Stimulated activated CD4-positive, alpha-beta T cell treated with anti-CD3 and anti-CD28 coated beads, Interleukin-4, amount 100 ng/mL, for 4 hours (primary cell): ENCODE results near the gene MAPK8.

Experiments
- DNase-seq, 2 experiments: peaks; one replicate each; pipeline ENCODE4 v3.0.0-alpha.2; 2020

The MAPK8 gene

DNA sequence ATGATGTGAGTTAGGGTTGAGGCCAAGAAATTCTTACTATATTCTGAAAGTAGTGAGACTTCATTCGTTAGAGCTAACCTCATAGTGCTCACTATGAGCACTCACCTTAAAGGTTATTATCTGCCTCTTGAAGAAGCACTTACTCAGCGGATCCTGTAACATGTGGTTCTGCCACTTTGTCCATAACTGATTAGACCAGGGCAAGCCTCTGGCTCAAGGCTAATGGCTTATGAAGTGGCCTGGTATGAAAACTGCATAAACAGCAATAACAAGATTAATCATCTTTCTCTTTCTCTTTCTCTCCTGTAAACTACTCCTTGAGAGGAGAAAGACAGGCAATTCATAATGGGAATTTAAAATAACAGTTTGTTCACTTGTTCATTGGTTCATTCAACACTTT, 82.8 kb downstream of the MAPK8 start:
- DNase-seq = no peak

DNA sequence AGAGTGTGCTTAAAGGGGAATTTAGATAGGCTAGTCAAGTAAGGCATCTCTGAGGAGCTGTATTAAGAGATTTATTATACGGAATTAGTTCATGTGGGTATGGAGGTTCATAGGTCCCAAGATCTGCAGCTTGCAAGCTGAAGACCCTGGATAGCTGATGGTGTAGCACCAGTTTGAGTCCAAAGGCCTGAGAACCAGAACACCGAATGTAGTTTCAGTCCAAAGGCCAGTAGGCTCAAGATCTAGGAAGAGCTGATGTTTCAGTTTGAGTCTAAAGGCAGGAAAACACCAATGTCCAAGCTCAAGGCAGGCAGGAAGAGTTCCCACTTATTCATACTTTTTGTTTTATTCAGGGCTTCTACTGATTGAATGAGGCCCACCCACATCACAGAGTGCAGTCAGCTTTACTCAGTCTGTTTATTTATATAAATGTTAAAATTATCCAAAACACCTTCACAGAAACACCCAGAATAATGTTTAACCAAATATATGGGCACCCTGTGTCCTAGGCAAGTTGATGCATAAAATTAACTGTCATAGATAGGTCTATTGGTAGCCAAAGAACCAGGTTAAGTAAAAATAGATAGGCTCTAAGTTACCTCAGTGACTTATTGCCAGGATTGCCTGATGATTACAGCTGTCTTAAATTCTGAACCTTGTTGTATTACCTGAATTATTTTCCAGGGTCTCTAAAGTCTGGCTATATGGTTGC, 83.5 kb downstream of the MAPK8 start:
- no peak for DNase-seq

DNA sequence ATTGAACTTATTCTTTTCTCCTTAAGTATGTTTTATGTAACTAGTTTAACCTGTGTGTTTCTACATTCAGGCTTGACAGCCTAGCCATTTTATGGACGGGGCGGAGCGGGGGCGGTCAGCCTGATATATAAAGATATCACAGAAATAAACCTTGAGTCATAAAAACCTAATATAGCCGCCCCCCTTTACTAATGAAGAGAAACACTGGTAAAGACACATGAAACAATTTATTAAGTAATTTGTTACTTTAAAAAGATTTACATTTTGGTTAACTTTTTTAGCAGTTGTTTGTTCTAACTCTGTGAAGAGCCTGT, 84.0 kb downstream of the MAPK8 start:
- DNase-seq = no peak

DNA sequence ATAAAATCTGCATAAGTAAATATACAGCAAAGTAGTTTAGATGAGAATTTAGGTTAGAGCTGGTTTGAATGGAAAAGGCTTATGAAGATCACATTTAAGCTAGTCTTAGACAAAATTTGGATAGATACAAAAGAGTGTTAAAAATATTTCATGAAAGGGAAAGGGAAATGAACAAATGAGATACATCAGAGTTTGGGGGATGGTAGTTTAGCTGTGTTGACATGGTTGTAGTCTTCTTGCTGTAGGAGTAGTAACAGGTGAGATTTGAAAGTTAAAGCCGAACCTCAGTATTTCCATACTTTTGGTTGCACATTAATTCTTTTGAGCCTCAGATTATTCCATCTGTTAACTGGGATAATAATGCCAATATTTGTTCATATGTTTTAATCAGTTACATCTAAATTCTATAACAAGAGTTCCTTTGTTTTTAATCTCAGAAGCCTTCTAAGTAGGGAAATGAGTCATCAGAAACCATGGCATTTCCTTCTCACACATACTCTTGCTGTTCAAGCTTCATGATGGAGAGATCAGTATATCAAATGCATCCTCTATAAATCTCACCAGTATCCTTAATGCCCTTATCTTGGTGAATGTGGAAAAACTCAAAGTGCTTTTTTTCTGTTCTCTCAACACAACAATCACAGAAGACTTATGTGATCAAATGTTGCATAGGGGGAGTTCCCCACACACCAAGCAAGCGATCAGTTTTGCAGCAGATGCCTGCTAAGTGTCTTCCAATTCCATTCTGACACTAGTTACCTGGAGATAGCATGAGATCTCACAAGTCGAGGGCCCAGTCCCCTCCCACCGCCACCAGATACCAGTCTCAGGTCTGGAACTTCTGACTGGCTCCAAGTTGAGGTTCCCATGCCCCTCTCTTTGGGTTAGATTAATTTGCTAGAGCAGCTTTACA, 84.7 kb downstream of the MAPK8 start:
- DNase-seq = no peak

DNA sequence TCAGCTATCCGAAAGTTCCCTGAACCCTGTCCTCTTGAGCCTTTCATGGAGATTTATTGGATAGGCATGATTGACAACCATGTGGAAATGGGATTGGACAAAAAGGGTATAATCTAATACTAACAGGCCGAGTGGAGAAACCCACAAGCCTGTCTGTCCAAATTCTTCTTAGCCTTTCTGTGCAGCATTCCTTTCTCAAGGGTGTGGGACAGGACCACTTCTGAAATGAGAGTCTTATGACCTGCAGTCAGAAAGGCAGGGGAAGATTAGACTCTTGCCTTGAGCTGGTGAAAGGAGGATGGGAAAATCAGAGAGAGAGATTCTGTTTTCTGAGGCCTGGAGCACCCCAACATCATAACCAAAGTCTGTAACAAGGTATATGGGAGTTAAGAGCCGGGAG, 85.5 kb downstream of the MAPK8 start:
- DNase-seq = no peak

DNA sequence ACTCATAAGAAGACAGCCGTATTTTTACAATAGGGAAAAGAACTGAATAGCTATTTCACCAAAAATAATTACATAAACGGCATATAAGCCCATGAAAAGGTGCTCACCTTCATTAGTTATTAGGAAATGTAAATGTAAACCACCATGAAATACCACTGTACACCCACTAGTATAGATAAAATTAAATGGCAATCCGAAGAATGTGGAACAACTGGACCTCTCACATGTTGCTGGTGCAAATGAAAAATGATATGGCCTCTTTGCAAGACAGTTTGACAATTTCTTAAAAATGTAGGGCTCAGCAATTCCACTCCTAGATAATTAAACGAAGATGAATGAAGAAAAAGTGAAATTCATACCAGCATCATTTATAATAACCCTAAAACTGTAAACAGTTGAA, 91.8 kb downstream of the MAPK8 start:
- DNase-seq = no peak

DNA sequence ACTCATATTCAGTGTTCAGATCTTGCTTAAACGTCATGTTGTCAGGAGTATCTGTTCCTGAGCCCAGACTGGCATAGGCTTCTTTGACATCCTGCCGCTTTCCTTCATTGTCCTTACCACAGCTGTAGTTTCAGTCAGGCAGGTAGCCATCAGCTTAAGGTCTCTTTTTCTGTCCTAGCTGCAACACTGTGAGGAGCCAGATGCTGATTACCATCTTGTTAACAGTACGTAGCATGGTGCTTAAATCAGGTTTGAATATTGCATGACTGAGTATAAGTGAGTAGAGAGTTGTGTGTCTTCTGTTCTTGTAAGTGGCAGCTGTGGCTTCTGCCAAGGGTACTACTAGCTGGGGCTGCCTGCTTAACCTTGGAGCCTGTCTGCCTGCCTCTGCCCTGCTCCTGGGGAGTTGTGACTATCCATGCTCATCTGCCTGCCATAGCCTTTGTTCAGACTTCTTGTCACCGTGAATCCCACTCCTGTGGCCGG, 92.6 kb downstream of the MAPK8 start:
- DNase-seq = no peak

DNA sequence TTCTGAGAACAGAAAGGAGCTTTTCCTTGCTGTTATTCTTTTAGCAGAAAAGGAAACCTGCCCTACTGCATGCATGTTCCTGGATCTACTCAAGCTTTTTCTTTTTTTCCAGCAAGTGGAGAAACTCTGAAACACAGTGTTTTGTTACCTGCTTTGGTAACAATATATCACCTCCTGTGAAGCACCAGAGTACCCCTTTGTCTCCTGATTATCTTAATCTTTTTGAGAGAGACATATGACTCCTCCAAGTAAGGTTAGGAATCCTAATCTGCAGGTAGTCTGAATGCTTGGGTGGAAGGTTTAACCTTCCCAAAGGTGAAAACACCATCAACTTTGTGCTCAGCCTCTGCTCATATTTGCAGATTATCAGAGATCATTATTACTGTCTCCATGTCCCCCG, 93.1 kb downstream of the MAPK8 start:
- DNase-seq = no peak

DNA sequence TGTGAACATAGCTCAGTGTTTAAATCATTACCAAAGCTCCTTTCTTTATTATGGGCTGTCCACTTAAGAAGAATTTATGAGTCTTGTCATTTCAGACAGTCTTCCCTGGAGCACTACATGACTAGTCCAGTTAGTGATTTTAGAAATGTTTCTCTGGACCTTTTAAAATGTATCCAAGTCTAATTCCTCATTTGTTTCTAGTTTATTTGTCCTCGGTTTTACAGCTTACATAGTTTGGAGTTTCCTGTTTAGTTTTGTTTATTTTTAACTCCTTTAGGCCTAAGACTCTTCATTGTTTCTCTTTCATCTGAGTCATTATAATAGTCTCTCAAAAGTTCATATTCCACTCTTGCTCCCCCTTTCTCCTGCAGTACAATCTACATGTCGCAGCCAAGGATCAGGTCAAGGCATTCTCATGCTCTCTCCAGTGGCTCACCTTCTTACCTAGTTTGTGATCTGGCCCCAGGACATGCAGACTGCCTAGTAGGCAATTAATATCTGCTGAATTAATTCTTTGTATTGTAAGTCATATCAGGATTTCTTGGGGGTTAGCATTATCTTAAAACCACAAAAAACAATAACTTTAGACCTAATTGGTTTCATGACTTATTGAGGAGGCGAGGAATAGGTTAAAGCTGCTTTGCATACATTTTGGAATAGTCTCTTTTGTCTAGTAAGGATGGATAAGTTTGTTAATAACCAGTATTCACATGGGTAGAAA, 93.8 kb downstream of the MAPK8 start:
- DNase-seq = no peak

DNA sequence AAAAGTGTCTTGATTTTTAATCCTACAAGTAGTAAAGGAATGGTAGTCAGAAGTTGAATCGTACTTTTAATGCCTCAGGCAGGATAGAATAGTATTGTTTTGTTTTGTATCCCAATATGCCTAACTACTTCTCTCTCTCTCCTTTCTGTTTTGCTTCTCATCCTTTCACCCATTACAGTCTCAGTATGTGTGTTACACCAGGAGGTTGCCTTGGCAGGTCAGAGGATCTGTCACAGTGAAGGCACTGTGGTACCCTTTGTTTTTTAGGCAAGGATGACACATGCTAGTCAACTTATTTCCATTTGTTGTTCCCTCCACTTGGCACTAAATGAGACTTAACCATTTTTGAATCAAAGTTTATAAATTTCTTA, 94.4 kb downstream of the MAPK8 start:
- no peak for DNase-seq

DNA sequence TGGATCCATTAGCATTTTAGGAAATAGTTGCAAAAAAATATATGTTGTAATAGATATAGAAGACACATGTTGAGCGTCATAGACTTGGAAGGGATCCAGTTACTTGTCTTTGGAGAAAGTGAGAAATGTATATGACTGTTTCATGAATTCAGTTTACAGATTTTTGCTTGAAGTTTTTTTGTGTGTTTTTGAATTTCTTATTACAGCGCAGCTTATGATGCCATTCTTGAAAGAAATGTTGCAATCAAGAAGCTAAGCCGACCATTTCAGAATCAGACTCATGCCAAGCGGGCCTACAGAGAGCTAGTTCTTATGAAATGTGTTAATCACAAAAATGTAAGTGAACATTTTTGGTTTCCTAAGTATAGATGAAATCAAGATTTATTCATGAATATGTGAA, 98.2 kb downstream of the MAPK8 start:
- no peak for DNase-seq

DNA sequence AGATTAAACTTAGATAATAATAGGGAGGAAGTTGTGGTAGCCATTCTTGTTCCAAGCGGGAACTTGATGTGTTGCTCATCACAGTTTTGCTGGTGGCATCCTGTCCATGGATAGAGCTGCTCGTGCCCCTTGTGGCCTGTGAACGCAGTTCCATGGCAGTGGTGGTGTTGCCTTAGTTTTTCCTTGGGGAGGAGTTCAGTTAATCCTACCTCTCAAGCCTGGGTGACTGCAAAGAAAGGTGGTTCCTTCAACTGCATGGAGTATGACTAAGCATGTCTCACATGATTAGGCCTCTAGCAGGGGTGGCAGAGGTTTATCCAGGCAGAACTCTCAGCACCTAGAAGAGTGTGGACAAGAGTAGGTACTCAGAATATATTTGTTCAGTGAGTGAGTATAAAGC, 99.7 kb downstream of the MAPK8 start:
- no peak for DNase-seq

DNA sequence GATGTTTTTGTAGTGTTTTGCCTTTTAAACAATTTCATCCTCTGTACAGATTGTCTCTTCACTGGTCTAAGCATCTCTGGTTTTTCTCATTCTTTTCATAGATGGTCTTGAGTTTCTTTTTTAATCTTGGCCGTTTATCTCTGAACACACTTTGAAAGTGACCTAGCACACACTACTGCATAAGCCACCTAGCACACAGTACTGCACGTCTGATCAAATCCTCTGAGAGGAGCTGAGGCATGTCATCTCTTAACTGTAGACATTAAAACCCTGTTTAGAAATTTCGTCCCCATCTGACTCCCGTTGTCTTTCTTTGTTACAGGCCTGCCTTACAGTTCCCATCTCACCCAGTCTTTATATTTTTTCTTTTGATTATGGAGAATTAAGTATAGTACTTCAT, 100.2 kb downstream of the MAPK8 start:
- no peak for DNase-seq

DNA sequence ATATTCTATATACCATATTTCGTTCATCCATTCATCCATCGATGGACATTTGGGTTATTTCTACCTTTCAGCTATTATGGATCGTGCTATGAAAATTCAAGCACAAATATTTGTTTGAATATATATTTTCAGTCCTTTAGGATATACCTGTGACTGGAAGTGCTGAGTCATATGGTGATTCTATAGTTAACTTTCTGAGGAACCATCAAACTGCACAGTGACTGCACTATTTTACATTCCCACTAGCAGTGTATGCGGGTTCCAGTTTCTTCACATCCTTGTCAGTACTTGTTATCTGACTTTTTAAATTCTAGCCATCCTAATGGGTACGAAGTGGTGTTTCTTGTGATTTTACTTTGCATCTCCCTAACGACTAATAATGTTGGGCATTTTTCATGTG, 104.0 kb downstream of the MAPK8 start:
- no peak for DNase-seq

DNA sequence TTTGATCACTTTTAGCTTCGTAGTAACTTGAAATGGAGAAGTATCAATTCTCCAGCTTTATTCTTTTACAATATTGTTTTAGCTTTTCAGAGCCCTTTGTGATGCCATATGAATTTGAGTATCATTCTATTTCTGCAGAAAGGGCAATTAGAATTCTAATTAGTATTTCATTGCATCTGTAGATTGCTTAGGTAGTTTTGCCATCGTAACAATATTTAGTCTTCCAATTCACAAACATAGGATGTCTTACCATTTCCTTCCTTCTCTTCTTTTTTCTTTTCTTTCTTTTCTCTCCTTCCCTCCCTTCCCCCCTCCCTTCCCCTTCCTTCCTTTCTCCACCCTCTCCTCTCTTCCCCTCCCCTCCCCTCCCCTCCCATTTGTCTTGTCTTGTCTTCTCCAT, 105.0 kb downstream of the MAPK8 start:
- DNase-seq = no peak

DNA sequence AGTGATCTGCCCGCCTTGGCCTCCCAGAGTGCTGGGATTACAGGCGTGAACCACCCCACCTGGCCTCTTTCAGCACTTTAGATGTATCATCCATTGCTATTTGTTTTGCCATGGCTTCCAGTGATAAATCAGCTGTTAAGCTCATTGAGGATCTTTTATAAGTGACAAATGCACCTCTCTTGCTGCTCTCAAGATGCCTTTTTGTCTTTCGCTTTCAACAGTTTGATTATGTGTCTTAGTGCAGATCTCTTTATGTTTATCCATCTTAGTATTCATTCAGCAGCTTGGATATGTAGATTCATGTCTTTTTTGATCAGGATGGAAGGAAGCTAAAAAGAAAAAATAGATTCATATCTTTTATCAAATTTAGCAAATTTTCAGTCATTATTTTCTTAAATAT, 105.6 kb downstream of the MAPK8 start:
- no peak for DNase-seq

DNA sequence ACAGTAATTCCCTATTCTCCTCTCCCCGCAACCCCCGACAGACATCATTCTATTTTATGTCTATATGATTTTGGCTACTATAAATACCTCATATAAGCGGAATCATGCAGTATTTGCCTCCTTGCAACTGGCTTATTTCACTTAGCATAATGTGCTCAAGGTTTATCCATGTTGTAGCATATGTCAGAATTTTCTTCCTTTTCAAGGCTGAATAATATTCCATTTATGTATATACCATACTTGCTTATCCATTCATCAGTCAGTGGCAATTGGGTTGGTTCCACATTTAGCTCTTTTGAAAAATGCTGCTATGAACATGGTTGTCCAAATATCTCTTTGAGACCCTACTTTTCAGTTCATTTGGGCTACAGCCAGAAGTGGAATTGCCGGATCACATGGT, 106.5 kb downstream of the MAPK8 start:
- no peak for DNase-seq

DNA sequence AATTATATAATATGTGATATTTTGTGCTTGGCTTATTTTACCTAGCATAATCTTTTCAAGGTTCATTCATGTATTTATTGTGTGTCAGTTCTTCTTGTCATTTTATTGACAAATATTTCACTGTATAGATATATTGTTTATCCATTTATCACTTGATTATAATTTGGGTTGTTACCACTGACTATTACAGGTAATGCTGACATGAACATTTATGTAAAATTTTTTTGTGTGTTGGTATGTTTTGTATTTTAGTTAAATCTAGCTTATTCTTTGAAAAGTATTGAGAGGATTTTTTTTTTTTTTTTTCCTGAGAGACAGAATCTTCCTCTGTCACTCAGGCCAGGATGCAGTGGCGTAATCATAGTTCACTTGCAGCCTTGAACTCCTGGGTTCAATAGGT, 107.7 kb downstream of the MAPK8 start:
- DNase-seq = no peak

DNA sequence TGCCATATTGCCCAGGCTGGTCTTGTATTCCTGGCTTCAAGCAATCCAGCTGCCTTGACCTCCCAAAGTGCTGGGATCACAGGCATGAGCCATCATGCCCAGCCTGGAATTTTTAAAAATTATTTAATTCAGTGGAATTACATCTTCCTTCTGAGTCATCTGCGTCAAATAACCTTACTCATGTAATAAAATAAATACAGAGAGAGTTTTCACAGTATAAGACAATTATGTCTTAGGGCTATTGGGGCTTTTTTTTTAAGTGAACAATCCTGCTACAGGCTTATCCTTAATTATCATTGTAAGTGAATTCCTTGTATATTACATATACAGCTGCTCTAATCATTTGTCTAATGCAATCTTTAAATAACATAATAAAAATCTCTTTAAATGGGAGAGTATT, 108.3 kb downstream of the MAPK8 start:
- DNase-seq = no peak

DNA sequence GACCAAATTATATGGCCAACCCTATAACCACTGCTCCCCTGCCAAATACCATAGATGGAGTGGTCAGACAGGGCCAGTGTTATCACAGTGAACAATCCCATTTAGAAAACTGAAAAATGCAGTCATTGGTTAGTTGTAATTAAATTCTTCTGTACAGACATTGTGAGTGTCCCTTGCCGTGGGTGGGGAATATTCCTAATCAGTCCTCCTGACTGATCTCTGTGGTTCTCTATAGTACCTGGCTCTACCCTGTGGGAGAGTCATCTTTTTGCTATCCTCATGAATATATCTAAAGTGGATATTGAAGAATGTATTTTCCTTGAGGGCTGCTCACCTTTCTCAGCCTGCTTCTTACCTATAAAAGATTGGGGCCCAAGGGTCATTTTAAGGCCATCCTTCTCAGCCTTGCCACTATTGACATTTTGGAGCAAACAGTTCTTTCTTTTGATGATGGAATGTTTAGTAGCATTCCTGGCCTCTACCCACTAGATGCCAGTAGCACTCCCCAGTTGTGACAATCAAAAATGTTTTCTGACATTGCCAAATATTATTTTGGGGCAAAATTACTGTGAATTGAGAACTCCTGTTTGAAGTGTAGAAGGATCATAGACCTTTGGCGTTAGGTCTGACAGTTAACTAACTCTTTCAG, 110.2 kb downstream of the MAPK8 start:
- DNase-seq = no peak

DNA sequence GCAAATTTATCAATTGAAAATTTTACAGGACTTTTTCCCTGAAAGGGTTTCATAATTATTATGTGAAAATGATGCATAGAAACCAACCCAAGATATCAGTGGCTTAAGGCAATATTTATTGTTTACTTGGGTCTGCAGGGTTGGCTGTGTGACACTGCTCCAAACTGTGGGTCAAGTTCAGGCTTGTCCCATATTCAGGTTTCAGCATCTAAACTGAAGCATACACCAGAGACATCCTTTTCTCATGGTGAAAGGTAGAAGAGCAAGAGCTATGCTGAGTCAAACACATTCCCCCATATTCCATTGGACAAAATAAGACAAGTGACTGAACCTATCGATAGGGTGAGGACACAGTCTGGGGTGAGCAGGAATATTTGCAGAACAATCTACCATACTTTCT, 110.9 kb downstream of the MAPK8 start:
- DNase-seq = no peak

DNA sequence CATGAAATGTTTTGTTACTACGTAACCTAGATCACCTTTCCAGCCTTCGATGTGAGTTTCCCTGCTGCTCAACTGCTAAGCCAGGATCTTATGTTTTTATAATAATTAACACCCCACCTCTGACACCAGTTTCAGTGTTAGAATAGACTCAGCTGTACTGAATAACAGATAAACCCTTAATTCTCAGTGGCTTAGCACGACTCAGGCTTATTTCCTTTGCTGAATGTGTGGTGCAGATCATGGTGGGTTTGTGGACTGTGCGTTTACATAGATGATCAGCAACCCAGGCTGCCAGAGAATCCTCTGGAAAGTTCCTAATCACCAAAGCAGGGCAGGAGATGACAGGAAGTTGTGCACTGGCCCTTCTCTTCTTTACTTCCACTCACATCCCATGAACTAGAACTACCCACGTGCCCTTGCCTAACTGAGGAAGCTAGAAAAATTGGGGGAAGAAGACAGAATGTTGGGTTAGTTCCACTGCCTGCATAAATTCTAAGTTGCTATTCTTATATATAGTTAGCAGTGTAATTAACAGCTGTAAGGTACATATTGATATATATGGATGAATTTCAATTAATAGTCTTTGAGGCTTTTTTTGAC, 111.8 kb downstream of the MAPK8 start:
- no peak for DNase-seq

DNA sequence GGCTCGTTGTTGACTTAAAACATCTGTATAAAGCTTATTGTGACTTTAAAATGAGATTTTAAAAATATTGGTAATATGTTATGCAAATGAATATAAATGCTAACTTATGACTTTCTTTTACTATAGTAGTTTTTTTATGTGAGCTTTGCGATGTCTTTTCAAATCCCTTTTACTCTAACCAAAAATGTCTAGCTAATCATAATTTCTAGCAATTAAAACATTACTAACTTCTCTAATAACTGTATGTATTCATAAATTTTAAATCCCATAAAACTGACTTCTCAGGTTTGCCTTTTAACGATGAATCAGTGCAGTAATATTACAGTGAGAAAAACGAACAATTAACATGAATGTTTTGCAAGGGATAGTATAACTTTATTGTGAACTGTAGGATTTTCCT, 113.2 kb downstream of the MAPK8 start:
- DNase-seq = no peak
